ENCODE data around the gene APOH. TPM values are rescaled to one million over a fixed set of nuclear protein-coding genes. Genes with fewer than 3 reads are reported as not detected.

APOH gene
- total RNA-seq, 3 donors from 2014 or later (not counting 1 experiment from before 2014, with no cell fraction given): not detected

- Histone ChIP-seq H3K9me3 (ENCODE audit: control insufficient read depth, insufficient read depth, low read length) (no peaks in the 10 kb centered on the region), H3K4me3 (ENCODE audit: low read length) (no peak overlapping the region), H3K27me3 (ENCODE audit: control insufficient read depth, insufficient read depth, low read length) (no peaks in the 10 kb centered on the region), H3K27ac (ENCODE audit: low read length) (no peak overlapping the region), H3K4me1 (ENCODE audit: control insufficient read depth, insufficient read depth, low read length) (no peaks in the 10 kb centered on the region), H3K36me3 (ENCODE audit: control insufficient read depth, insufficient read depth, low read length) (no peaks in the 10 kb centered on the region)
- no peaks in the 10 kb centered on the region for H3K4me1 Mint-ChIP-seq
- WGBS (ENCODE audit: insufficient coverage): no CpG with 5 or more reads among the region's 1 CpG
- intact Hi-C loops (cut with micrococcal nuclease): no loop called here
- H3K36me3 Mint-ChIP-seq: no peaks in the 10 kb centered on the region
- no peaks in the 10 kb centered on the region for H3K27me3 Mint-ChIP-seq (ENCODE audit: low read depth in 2 of 2)
- no peak overlapping the region for H3K4me3 Mint-ChIP-seq
- TF ChIP-seq CTCF (IDR thresholded peaks at IDR 0.05): no peak
- ATAC-seq (no peak), DNase-seq (no peak)
- H3K9me3 Mint-ChIP-seq: no peaks in the 10 kb centered on the region
- no peak overlapping the region for H3K27ac Mint-ChIP-seq
Measured at GRCh38 chr17:66175892-66176291, 53.3 kb downstream of the APOH start.

GRCh38 chr17:66172691-66173223 lies 56.5 kb downstream of the APOH start:
- Histone ChIP-seq H3K4me1 (ENCODE audit: control insufficient read depth, insufficient read depth, low read length) (no peaks in the 10 kb centered on the region), H3K27me3 (ENCODE audit: control insufficient read depth, insufficient read depth, low read length) (no peaks in the 10 kb centered on the region), H3K36me3 (ENCODE audit: control insufficient read depth, insufficient read depth, low read length) (no peaks in the 10 kb centered on the region), H3K9me3 (ENCODE audit: control insufficient read depth, insufficient read depth, low read length) (no peaks in the 10 kb centered on the region), H3K4me3 (ENCODE audit: low read length) (no peak overlapping the region), H3K27ac (ENCODE audit: low read length) (no peak overlapping the region)
- WGBS (ENCODE audit: insufficient coverage): 73% methylated on average over 2 of the region's 2 CpGs
- Mint-ChIP-seq H3K9me3 (no peaks in the 10 kb centered on the region), H3K4me1 (no peaks in the 10 kb centered on the region), H3K27ac (no peak overlapping the region), H3K27me3 (ENCODE audit: low read depth in 2 of 2) (no peaks in the 10 kb centered on the region), H3K36me3 (no peaks in the 10 kb centered on the region), H3K4me3 (no peak overlapping the region)
- DNase-seq (no peak), ATAC-seq (no peak)
- TF ChIP-seq CTCF (IDR thresholded peaks at IDR 0.05): no peak
- intact Hi-C loops (cut with micrococcal nuclease): no loop called here

- intact Hi-C loops (cut with micrococcal nuclease): no loop called here
- no peak overlapping the region for H3K4me3 Mint-ChIP-seq
Measured at GRCh38 chr17:66172144-66172543, 57.1 kb downstream of the APOH start.

More at GRCh38 chr17:66172144-66172543, 57.1 kb downstream of the APOH start:
- H3K36me3 Mint-ChIP-seq: no peaks in the 10 kb centered on the region
- H3K4me1 Mint-ChIP-seq: no peaks in the 10 kb centered on the region
- H3K4me1 ChIP-seq (ENCODE audit: control insufficient read depth, insufficient read depth, low read length): no peaks in the 10 kb centered on the region
- H3K4me3 ChIP-seq (ENCODE audit: low read length): no peak overlapping the region
- H3K9me3 Mint-ChIP-seq: no peaks in the 10 kb centered on the region
- ATAC-seq (no peak), DNase-seq (no peak)
- no peaks in the 10 kb centered on the region for H3K27me3 Mint-ChIP-seq (ENCODE audit: low read depth in 2 of 2)
- WGBS (ENCODE audit: insufficient coverage): 85% methylated on average over 4 of the region's 5 CpGs
- no peak for TF ChIP-seq CTCF (IDR thresholded peaks at IDR 0.05)
- H3K27ac Mint-ChIP-seq: no peak overlapping the region
- H3K27me3 ChIP-seq (ENCODE audit: control insufficient read depth, insufficient read depth, low read length): no peaks in the 10 kb centered on the region
- H3K27ac ChIP-seq (ENCODE audit: low read length): no peak overlapping the region
- no peaks in the 10 kb centered on the region for H3K9me3 ChIP-seq (ENCODE audit: control insufficient read depth, insufficient read depth, low read length)
- H3K36me3 ChIP-seq (ENCODE audit: control insufficient read depth, insufficient read depth, low read length): no peaks in the 10 kb centered on the region
